Measurements from ENCODE around the gene NUCKS1. TPM values are rescaled to one million over a fixed set of nuclear protein-coding genes. Genes with fewer than 3 reads are reported as not detected.

Gene NUCKS1
- total and polyA plus RNA-seq, 2 of the 13 experiments (the other 11 are each of a cell fraction or from before 2014, with no cell fraction given) = 35.5 to 117 TPM

DNA sequence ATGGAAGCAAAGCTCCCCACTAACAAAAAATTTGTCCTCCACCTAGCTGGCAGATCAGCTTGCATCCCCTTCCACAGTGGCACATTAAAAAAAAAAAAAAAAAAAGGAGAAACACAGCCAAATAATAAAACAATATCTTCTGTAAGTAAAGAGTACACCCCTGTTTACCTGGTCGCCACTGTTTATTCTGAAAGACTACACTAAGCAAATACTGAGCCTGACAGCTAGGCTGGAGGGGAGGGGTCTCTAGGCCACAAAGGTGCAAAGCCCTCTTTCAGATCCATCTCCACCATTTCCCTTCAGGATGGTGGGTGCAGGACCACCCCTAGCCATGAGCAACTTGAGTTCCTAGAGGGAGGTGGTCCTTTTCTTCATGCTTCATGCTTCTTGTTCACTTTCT lies 46.9 kb downstream of the NUCKS1 start (continued):
- TF ChIP-seq, protein P1, sequence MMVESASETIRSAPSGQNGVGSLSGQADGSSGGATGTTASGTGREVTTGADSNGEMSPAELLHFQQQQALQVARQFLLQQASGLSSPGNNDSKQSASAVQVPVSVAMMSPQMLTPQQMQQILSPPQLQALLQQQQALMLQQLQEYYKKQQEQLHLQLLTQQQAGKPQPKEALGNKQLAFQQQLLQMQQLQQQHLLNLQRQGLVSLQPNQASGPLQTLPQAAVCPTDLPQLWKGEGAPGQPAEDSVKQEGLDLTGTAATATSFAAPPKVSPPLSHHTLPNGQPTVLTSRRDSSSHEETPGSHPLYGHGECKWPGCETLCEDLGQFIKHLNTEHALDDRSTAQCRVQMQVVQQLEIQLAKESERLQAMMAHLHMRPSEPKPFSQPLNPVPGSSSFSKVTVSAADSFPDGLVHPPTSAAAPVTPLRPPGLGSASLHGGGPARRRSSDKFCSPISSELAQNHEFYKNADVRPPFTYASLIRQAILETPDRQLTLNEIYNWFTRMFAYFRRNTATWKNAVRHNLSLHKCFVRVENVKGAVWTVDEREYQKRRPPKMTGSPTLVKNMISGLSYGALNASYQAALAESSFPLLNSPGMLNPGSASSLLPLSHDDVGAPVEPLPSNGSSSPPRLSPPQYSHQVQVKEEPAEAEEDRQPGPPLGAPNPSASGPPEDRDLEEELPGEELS (CRISPR knock-in tag; IDR thresholded peaks at IDR 0.05) = peak; percentile 90
- TF ChIP-seq FOXK2 (IDR thresholded peaks at IDR 0.05) (peak; percentile 38; the same call in 1 of the 2 replicates), IKZF1 (IDR thresholded peaks at IDR 0.05) (no peak), SIX4 (CRISPR knock-in tag; IDR thresholded peaks at IDR 0.05) (peak; percentile 97), SPEN (CRISPR knock-in tag; IDR thresholded peaks at IDR 0.05; ENCODE audit: low read depth) (no peak), ZNF30 (CRISPR knock-in tag; IDR thresholded peaks at IDR 0.05) (no peak), KDM5B (CRISPR knock-in tag; IDR thresholded peaks at IDR 0.05; ENCODE audit: borderline replicate concordance) (no peak), ZNF468 (CRISPR knock-in tag; IDR thresholded peaks at IDR 0.05) (no peak), FOXO1 (CRISPR knock-in tag; IDR thresholded peaks at IDR 0.05) (peak; percentile 88), NCOA1 (CRISPR knock-in tag; IDR thresholded peaks at IDR 0.05) (no peak), MBNL3 (CRISPR knock-in tag; conservative IDR thresholded peaks at IDR 0.05) (no peak), SOX5 (CRISPR knock-in tag; IDR thresholded peaks at IDR 0.05; ENCODE audit: borderline replicate concordance) (peak; percentile 70; the same call in 1 of the 2 replicates), PRPF4 (IDR thresholded peaks at IDR 0.05; ENCODE audit: low read depth, low read length, poor library complexity, severe bottlenecking) (no peak), ELF3 (CRISPR knock-in tag; IDR thresholded peaks at IDR 0.05) (peak; percentile 65), WIZ (CRISPR knock-in tag; IDR thresholded peaks at IDR 0.05) (no peak), ZSCAN9 (CRISPR knock-in tag; IDR thresholded peaks at IDR 0.05; ENCODE audit: borderline replicate concordance) (no peak), ZFP82 (CRISPR knock-in tag; IDR thresholded peaks at IDR 0.05; ENCODE audit: borderline replicate concordance) (no peak)
- TF ChIP-seq, protein P2, sequence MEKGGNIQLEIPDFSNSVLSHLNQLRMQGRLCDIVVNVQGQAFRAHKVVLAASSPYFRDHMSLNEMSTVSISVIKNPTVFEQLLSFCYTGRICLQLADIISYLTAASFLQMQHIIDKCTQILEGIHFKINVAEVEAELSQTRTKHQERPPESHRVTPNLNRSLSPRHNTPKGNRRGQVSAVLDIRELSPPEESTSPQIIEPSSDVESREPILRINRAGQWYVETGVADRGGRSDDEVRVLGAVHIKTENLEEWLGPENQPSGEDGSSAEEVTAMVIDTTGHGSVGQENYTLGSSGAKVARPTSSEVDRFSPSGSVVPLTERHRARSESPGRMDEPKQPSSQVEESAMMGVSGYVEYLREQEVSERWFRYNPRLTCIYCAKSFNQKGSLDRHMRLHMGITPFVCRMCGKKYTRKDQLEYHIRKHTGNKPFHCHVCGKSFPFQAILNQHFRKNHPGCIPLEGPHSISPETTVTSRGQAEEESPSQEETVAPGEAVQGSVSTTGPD (CRISPR knock-in tag; IDR thresholded peaks at IDR 0.05) = no peak
- TF ChIP-seq, protein P3, sequence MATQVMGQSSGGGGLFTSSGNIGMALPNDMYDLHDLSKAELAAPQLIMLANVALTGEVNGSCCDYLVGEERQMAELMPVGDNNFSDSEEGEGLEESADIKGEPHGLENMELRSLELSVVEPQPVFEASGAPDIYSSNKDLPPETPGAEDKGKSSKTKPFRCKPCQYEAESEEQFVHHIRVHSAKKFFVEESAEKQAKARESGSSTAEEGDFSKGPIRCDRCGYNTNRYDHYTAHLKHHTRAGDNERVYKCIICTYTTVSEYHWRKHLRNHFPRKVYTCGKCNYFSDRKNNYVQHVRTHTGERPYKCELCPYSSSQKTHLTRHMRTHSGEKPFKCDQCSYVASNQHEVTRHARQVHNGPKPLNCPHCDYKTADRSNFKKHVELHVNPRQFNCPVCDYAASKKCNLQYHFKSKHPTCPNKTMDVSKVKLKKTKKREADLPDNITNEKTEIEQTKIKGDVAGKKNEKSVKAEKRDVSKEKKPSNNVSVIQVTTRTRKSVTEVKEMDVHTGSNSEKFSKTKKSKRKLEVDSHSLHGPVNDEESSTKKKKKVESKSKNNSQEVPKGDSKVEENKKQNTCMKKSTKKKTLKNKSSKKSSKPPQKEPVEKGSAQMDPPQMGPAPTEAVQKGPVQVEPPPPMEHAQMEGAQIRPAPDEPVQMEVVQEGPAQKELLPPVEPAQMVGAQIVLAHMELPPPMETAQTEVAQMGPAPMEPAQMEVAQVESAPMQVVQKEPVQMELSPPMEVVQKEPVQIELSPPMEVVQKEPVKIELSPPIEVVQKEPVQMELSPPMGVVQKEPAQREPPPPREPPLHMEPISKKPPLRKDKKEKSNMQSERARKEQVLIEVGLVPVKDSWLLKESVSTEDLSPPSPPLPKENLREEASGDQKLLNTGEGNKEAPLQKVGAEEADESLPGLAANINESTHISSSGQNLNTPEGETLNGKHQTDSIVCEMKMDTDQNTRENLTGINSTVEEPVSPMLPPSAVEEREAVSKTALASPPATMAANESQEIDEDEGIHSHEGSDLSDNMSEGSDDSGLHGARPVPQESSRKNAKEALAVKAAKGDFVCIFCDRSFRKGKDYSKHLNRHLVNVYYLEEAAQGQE (IDR thresholded peaks at IDR 0.05; ENCODE audit: borderline replicate concordance in 1 of 2, low read depth in 1 of 2, low read length in 2 of 2) = no peak

All from HepG2 (cell line).